Neural progenitor cell (in vitro differentiated cells): ENCODE data around the gene SYT5.
"Not testable (repeated sequence)": the region's sequence is repeated elsewhere in the genome, so short reads cannot be mapped to it uniquely, and the experiment has no call there.

Source experiments
- EZH2 ChIP-seq: fragments of 200-600 bp; sonication (generic); IDR thresholded peaks from 2 replicates; pipeline ENCODE4 v1.6.1; 2017; ENCODE audit warnings: antibody characterized with exemption, mild to moderate bottlenecking, moderate library complexity
- EZH2phosphoT487 ChIP-seq: fragments of 200-600 bp; sonication (generic); IDR thresholded peaks from 2 replicates; pipeline ENCODE4 v1.6.1; 2017; ENCODE audit warnings: antibody characterized with exemption
- TF ChIP-seq, protein P1 (sequence below): fragments of 200-600 bp; sonication (generic); IDR thresholded peaks from 2 replicates; pipeline ENCODE4 v1.5.1; 2017; ENCODE audit warnings: antibody characterized with exemption, mild to moderate bottlenecking

DNA sequence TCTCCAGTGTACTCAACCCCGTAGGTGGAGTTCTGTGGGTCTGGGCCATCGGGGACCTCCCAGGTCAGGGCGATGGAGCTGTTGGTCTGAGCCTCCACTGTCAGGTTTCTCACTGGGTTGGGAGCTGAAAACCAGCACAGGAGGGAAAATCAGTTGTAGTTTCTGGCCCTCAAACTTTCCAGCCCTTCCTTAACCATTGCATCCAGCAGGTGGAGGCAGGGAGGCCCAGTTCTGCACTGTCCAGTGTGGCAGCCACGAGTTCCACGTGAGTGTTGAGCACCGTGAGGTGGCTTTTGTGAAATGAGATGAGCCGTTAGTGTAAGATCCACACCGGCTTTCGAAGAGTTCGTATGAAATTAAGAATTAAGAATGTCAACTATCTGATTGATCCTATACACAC lies 22.1 kb upstream of the SYT5 start:
- TF ChIP-seq EZH2, EZH2phosphoT487: not testable (repeated sequence)
- TF ChIP-seq, protein P1, sequence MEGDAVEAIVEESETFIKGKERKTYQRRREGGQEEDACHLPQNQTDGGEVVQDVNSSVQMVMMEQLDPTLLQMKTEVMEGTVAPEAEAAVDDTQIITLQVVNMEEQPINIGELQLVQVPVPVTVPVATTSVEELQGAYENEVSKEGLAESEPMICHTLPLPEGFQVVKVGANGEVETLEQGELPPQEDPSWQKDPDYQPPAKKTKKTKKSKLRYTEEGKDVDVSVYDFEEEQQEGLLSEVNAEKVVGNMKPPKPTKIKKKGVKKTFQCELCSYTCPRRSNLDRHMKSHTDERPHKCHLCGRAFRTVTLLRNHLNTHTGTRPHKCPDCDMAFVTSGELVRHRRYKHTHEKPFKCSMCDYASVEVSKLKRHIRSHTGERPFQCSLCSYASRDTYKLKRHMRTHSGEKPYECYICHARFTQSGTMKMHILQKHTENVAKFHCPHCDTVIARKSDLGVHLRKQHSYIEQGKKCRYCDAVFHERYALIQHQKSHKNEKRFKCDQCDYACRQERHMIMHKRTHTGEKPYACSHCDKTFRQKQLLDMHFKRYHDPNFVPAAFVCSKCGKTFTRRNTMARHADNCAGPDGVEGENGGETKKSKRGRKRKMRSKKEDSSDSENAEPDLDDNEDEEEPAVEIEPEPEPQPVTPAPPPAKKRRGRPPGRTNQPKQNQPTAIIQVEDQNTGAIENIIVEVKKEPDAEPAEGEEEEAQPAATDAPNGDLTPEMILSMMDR, result peak; percentile 35
